NCI-H146 treated with DMSO at 0.1 percent for 48 hours (cell line): Measurements from ENCODE around the gene CSNK2A1.
"Not testable (repeated sequence)": the region's sequence is repeated elsewhere in the genome, so short reads cannot be mapped to it uniquely, and the experiment has no call there.

Source experiments
- DNase-seq: peaks from one replicate; lab custom pipeline; 2025; ENCODE audit not compliant: unreplicated experiment; lab: John Stamatoyannopoulos, UW

The CSNK2A1 gene

GRCh38 chr20:535958-536357 lies 7.6 kb downstream of the CSNK2A1 start:
- DNase-seq: no peak

GRCh38 chr20:533526-533925 lies 10.1 kb downstream of the CSNK2A1 start:
- no peak for DNase-seq

- no peak for DNase-seq
These were observed 11.1 kb downstream of the CSNK2A1 start for GRCh38 chr20:532530-532929.

GRCh38 chr20:531608-532007 lies 12.0 kb downstream of the CSNK2A1 start:
- DNase-seq: no peak

- no peak for DNase-seq
These were observed 13.3 kb downstream of the CSNK2A1 start for GRCh38 chr20:530321-530720.

- DNase-seq: no peak
These were observed 14.5 kb downstream of the CSNK2A1 start for GRCh38 chr20:528923-529604.

- no peak for DNase-seq
These were observed 16.1 kb downstream of the CSNK2A1 start for GRCh38 chr20:527571-527886.

GRCh38 chr20:521860-522259 lies 21.7 kb downstream of the CSNK2A1 start:
- no peak for DNase-seq

DNA sequence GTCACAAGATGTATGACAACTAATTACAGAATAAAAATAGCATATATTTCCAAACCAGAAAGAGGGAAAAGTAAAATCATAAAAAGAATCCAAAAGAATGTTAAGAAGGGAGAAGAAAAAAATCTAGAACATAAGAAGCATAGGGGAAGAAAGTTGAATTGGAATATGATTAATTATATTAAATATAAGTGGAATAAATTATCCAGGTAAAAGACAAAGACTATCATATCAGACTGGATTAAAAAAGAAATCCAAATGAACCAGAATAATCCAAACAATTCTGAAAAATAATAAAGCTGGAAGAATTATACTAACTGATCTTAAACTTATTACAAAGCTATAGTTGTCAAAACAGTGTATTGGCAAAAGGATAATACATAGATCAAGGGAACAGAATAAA lies 23.6 kb downstream of the CSNK2A1 start:
- DNase-seq: no peak

GRCh38 chr20:517221-517620 lies 26.4 kb downstream of the CSNK2A1 start:
- no peak for DNase-seq

GRCh38 chr20:516799-517198 lies 26.8 kb downstream of the CSNK2A1 start:
- no peak for DNase-seq

- DNase-seq: no peak
These were observed 27.9 kb downstream of the CSNK2A1 start for GRCh38 chr20:515696-516095.

GRCh38 chr20:513429-513828 lies 30.2 kb downstream of the CSNK2A1 start:
- DNase-seq: no peak

- DNase-seq: not testable (repeated sequence)
These were observed 33.1 kb downstream of the CSNK2A1 start for GRCh38 chr20:510328-511057.

DNA sequence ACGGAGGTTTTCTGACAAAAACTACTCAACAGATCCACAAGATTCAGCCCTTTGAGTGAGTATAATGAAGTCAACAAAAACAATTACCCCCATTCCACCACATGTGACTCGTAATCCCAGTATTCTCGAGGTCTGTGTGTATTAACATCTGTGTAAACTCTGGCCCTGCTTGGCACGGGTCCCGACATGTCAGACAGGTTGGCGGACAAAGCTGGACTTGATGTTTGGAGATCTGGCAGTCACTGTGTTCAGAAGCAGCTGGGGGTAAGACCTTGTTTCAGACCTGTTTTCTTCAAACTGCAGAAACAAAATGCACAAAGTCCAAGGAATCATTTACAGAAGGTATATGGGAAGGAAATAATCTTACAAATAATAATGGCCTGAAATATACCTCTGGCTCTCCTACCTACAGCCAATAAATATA lies 35.2 kb downstream of the CSNK2A1 start:
- not testable (repeated sequence) for DNase-seq

GRCh38 chr20:507761-508332 lies 35.7 kb downstream of the CSNK2A1 start:
- DNase-seq: no peak

GRCh38 chr20:507006-507758 lies 36.4 kb downstream of the CSNK2A1 start:
- no peak for DNase-seq

- DNase-seq: no peak
These were observed 38.9 kb downstream of the CSNK2A1 start for GRCh38 chr20:504632-505075.

GRCh38 chr20:503048-503737 lies 40.4 kb downstream of the CSNK2A1 start:
- no peak for DNase-seq

DNA sequence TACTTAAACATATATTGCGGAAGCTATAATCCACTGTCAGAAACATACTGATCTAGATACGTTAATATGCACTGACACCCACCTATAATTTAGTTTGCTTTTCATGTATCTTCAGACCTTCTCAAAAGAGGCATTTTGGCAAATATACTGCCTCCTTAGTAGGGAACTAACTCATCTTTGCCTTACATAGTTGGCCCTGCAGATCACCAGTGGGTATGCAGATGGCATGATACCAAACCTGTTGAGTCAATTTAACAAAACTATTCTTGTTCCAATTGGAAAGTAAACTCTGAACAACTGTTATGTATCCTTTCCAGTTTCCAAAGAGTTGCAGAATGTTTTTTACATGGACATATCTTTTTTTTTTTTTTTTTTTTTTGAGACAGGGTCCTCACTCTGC lies 45.6 kb downstream of the CSNK2A1 start:
- no peak for DNase-seq

- no peak for DNase-seq
These were observed 47.4 kb downstream of the CSNK2A1 start for GRCh38 chr20:496126-496696.
